ENCODE results near the gene USP32. TPM values are rescaled to one million over a fixed set of nuclear protein-coding genes. Genes with fewer than 3 reads are reported as not detected.
A peak's percentile ranks its signal among the peaks of the same experiment; 100 is the strongest.
"Not testable (repeated sequence)": the region's sequence is repeated elsewhere in the genome, so short reads cannot be mapped to it uniquely, and the experiment has no call there.

Gene USP32
- total RNA-seq, 2 donors from 2014 or later, result 32.7 to 42.2 TPM

GRCh38 chr17:60352071-60352470, 39.9 kb downstream of the USP32 start:
- ATAC-seq (replicated peaks), result no peak
- Mint-ChIP-seq H3K36me3 (ENCODE audit: low read depth) (no peaks in the 10 kb centered on the region), H3K4me3 (no peak overlapping the region), H3K4me1 (peaks cover 31% of the 10 kb centered on the region), H3K9me3 (no peaks in the 10 kb centered on the region), H3K27me3 (no peaks in the 10 kb centered on the region), H3K27ac (no peak overlapping the region)

- no peaks in the 10 kb centered on the region for H3K9me3 Mint-ChIP-seq
- H3K36me3 Mint-ChIP-seq (ENCODE audit: low read depth), result no peaks in the 10 kb centered on the region
- H3K27me3 Mint-ChIP-seq, result no peaks in the 10 kb centered on the region
- peaks cover 21% of the 10 kb centered on the region for H3K4me1 Mint-ChIP-seq
- H3K4me3 Mint-ChIP-seq, result no peak overlapping the region
- no peak for ATAC-seq (replicated peaks)
- H3K27ac Mint-ChIP-seq, result no peak overlapping the region
These were observed 40.8 kb downstream of the USP32 start for GRCh38 chr17:60351012-60351695.

- no peak for ATAC-seq (replicated peaks)
- Mint-ChIP-seq H3K9me3 (no peaks in the 10 kb centered on the region), H3K4me3 (no peak overlapping the region), H3K4me1 (peaks cover 4% of the 10 kb centered on the region), H3K36me3 (ENCODE audit: low read depth) (peaks cover 21% of the 10 kb centered on the region), H3K27ac (no peak overlapping the region), H3K27me3 (no peaks in the 10 kb centered on the region)
These were observed 43.3 kb downstream of the USP32 start for GRCh38 chr17:60348616-60349015.

GRCh38 chr17:60345233-60345632, 46.7 kb downstream of the USP32 start:
- no peak overlapping the region for H3K27ac Mint-ChIP-seq
- H3K9me3 Mint-ChIP-seq, result no peaks in the 10 kb centered on the region
- H3K4me3 Mint-ChIP-seq, result no peak overlapping the region
- no peak for ATAC-seq (replicated peaks)
- H3K27me3 Mint-ChIP-seq, result no peaks in the 10 kb centered on the region
- peaks cover 47% of the 10 kb centered on the region for H3K36me3 Mint-ChIP-seq (ENCODE audit: low read depth)
- peaks cover 13% of the 10 kb centered on the region for H3K4me1 Mint-ChIP-seq

- Mint-ChIP-seq H3K36me3 (ENCODE audit: low read depth) (peaks cover 53% of the 10 kb centered on the region), H3K4me3 (peak overlapping the region; percentile 23)
- not testable (repeated sequence) for H3K27me3 Mint-ChIP-seq, H3K27ac Mint-ChIP-seq, H3K9me3 Mint-ChIP-seq, H3K4me1 Mint-ChIP-seq
- peak; percentile 18 for ATAC-seq (replicated peaks)
These were observed 49.4 kb downstream of the USP32 start for GRCh38 chr17:60342492-60342891.

GRCh38 chr17:60335289-60335688, 56.6 kb downstream of the USP32 start:
- peaks cover 7% of the 10 kb centered on the region for H3K4me1 Mint-ChIP-seq
- no peaks in the 10 kb centered on the region for H3K27me3 Mint-ChIP-seq
- peak overlapping the region; percentile 3 for H3K4me3 Mint-ChIP-seq
- ATAC-seq (replicated peaks), result peak; percentile 92
- H3K27ac Mint-ChIP-seq, result peak overlapping the region; percentile 60
- no peaks in the 10 kb centered on the region for H3K9me3 Mint-ChIP-seq
- H3K36me3 Mint-ChIP-seq (ENCODE audit: low read depth), result peaks cover 21% of the 10 kb centered on the region

- no peaks in the 10 kb centered on the region for H3K27me3 Mint-ChIP-seq
- H3K9me3 Mint-ChIP-seq, result no peaks in the 10 kb centered on the region
- H3K4me3 Mint-ChIP-seq, result no peak overlapping the region
- H3K27ac Mint-ChIP-seq, result no peak overlapping the region
- peaks cover 21% of the 10 kb centered on the region for H3K36me3 Mint-ChIP-seq (ENCODE audit: low read depth)
- ATAC-seq (replicated peaks), result no peak
- peaks cover 7% of the 10 kb centered on the region for H3K4me1 Mint-ChIP-seq
These were observed 58.3 kb downstream of the USP32 start for GRCh38 chr17:60333628-60334031.

GRCh38 chr17:60333072-60333471, 58.9 kb downstream of the USP32 start:
- not testable (repeated sequence) for H3K9me3 Mint-ChIP-seq; H3K27me3 Mint-ChIP-seq; H3K4me1 Mint-ChIP-seq; H3K4me3 Mint-ChIP-seq; H3K27ac Mint-ChIP-seq; ATAC-seq (replicated peaks)
- H3K36me3 Mint-ChIP-seq (ENCODE audit: low read depth), result peaks cover 21% of the 10 kb centered on the region

GRCh38 chr17:60332574-60332973, 59.4 kb downstream of the USP32 start:
- no peak overlapping the region for H3K4me3 Mint-ChIP-seq
- no peaks in the 10 kb centered on the region for H3K9me3 Mint-ChIP-seq
- peaks cover 7% of the 10 kb centered on the region for H3K4me1 Mint-ChIP-seq
- peaks cover 16% of the 10 kb centered on the region for H3K36me3 Mint-ChIP-seq (ENCODE audit: low read depth)
- no peak overlapping the region for H3K27ac Mint-ChIP-seq
- H3K27me3 Mint-ChIP-seq, result no peaks in the 10 kb centered on the region
- ATAC-seq (replicated peaks), result no peak

GRCh38 chr17:60330731-60331130, 61.2 kb downstream of the USP32 start:
- no peak for ATAC-seq (replicated peaks)
- Mint-ChIP-seq H3K27ac (peak overlapping the region; percentile 15), H3K27me3 (no peaks in the 10 kb centered on the region), H3K4me1 (peaks cover 11% of the 10 kb centered on the region), H3K9me3 (no peaks in the 10 kb centered on the region), H3K4me3 (no peak overlapping the region), H3K36me3 (ENCODE audit: low read depth) (peaks cover 15% of the 10 kb centered on the region)

GRCh38 chr17:60328679-60329078, 63.3 kb downstream of the USP32 start:
- no peaks in the 10 kb centered on the region for H3K27me3 Mint-ChIP-seq
- H3K36me3 Mint-ChIP-seq (ENCODE audit: low read depth), result peaks cover 23% of the 10 kb centered on the region
- no peak for ATAC-seq (replicated peaks)
- H3K4me3 Mint-ChIP-seq, result no peak overlapping the region
- no peak overlapping the region for H3K27ac Mint-ChIP-seq
- H3K9me3 Mint-ChIP-seq, result no peaks in the 10 kb centered on the region
- peaks cover 7% of the 10 kb centered on the region for H3K4me1 Mint-ChIP-seq

GRCh38 chr17:60327901-60328273, 64.0 kb downstream of the USP32 start:
- ATAC-seq (replicated peaks), result no peak
- peaks cover 23% of the 10 kb centered on the region for H3K36me3 Mint-ChIP-seq (ENCODE audit: low read depth)
- no peaks in the 10 kb centered on the region for H3K27me3 Mint-ChIP-seq
- peaks cover 11% of the 10 kb centered on the region for H3K4me1 Mint-ChIP-seq
- H3K9me3 Mint-ChIP-seq, result no peaks in the 10 kb centered on the region
- no peak overlapping the region for H3K27ac Mint-ChIP-seq
- H3K4me3 Mint-ChIP-seq, result no peak overlapping the region

GRCh38 chr17:60327134-60327900, 64.6 kb downstream of the USP32 start:
- H3K9me3 Mint-ChIP-seq, result no peaks in the 10 kb centered on the region
- ATAC-seq (replicated peaks), result no peak
- no peak overlapping the region for H3K27ac Mint-ChIP-seq
- H3K27me3 Mint-ChIP-seq, result no peaks in the 10 kb centered on the region
- no peak overlapping the region for H3K4me3 Mint-ChIP-seq
- H3K36me3 Mint-ChIP-seq (ENCODE audit: low read depth), result peaks cover 18% of the 10 kb centered on the region
- H3K4me1 Mint-ChIP-seq, result peaks cover 11% of the 10 kb centered on the region

- Mint-ChIP-seq H3K4me1 (peaks cover 11% of the 10 kb centered on the region), H3K36me3 (ENCODE audit: low read depth) (peaks cover 17% of the 10 kb centered on the region), H3K27ac (no peak overlapping the region), H3K27me3 (no peaks in the 10 kb centered on the region), H3K4me3 (no peak overlapping the region), H3K9me3 (no peaks in the 10 kb centered on the region)
- no peak for ATAC-seq (replicated peaks)
These were observed 65.2 kb downstream of the USP32 start for GRCh38 chr17:60326702-60327101.
